Parathyroid adenoma (tissue), 2 donors: ENCODE data around the gene PRKAR2B.
"Not testable (repeated sequence)": the region's sequence is repeated elsewhere in the genome, so short reads cannot be mapped to it uniquely, and the experiment has no call there.

ENCODE experiments used
- H2AFZ ChIP-seq: fragments of 300-600 bp; sonication (generic); one replicate; pipeline ENCODE4 v1.7.0; 2017; ENCODE audit warnings: antibody characterized with exemption, mild to moderate bottlenecking
- H3K27ac ChIP-seq: fragments of 300-600 bp; sonication (generic); one replicate; pipeline ENCODE4 v1.7.0; 2017
- H3K27me3 ChIP-seq: fragments of 300-600 bp; sonication (generic); one replicate; pipeline ENCODE4 v1.7.0; 2017; ENCODE audit warnings: low read length; ENCODE audit not compliant: control insufficient read depth, insufficient read depth
- H3K36me3 ChIP-seq: fragments of 300-600 bp; sonication (generic); one replicate; pipeline ENCODE4 v1.7.0; 2017; ENCODE audit warnings: low read length; ENCODE audit not compliant: control insufficient read depth, insufficient read depth
- H3K4me1 ChIP-seq: fragments of 300-600 bp; sonication (generic); one replicate; pipeline ENCODE4 v1.7.0; 2017; ENCODE audit warnings: control low read depth
- H3K4me2 ChIP-seq: fragments of 300-600 bp; sonication (generic); one replicate; pipeline ENCODE4 v1.7.0; 2017; ENCODE audit warnings: low read length
- H3K4me3 ChIP-seq: fragments of 300-600 bp; sonication (generic); one replicate; pipeline ENCODE4 v1.7.0; 2017; ENCODE audit warnings: low read depth, low read length
- H3K79me2 ChIP-seq: fragments of 300-600 bp; sonication (generic); one replicate; pipeline ENCODE4 v1.7.0; 2017; ENCODE audit warnings: control low read depth
- H3K9ac ChIP-seq: fragments of 300-600 bp; sonication (generic); one replicate; pipeline ENCODE4 v1.7.0; 2017; ENCODE audit warnings: mild to moderate bottlenecking
- H3K9me3 ChIP-seq: fragments of 300-600 bp; sonication (generic); one replicate; pipeline ENCODE4 v1.7.0; 2017; ENCODE audit warnings: low read length; ENCODE audit not compliant: control insufficient read depth
- TF ChIP-seq, protein P1 (sequence below): fragments of 300-600 bp; sonication (generic); IDR thresholded peaks from one replicate; pipeline ENCODE4 v1.7.0; 2017; ENCODE audit warnings: antibody characterized with exemption, mild to moderate bottlenecking
- donor health status: primary hyperparathyroidism.

The PRKAR2B gene

GRCh38 chr7:107090457-107090856 is 46.0 kb downstream of the PRKAR2B start:
- TF ChIP-seq, protein P1, sequence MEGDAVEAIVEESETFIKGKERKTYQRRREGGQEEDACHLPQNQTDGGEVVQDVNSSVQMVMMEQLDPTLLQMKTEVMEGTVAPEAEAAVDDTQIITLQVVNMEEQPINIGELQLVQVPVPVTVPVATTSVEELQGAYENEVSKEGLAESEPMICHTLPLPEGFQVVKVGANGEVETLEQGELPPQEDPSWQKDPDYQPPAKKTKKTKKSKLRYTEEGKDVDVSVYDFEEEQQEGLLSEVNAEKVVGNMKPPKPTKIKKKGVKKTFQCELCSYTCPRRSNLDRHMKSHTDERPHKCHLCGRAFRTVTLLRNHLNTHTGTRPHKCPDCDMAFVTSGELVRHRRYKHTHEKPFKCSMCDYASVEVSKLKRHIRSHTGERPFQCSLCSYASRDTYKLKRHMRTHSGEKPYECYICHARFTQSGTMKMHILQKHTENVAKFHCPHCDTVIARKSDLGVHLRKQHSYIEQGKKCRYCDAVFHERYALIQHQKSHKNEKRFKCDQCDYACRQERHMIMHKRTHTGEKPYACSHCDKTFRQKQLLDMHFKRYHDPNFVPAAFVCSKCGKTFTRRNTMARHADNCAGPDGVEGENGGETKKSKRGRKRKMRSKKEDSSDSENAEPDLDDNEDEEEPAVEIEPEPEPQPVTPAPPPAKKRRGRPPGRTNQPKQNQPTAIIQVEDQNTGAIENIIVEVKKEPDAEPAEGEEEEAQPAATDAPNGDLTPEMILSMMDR, result no peak
- Histone ChIP-seq H2AFZ (no peak overlapping the region), H3K79me2 (peaks cover 10% of the 10 kb centered on the region), H3K36me3 (no peaks in the 10 kb centered on the region), H3K4me1 (peaks cover 8% of the 10 kb centered on the region), H3K4me3 (no peak overlapping the region), H3K9me3 (no peaks in the 10 kb centered on the region), H3K4me2 (no peak overlapping the region), H3K9ac (no peak overlapping the region), H3K27me3 (no peaks in the 10 kb centered on the region), H3K27ac (no peak overlapping the region)

- H3K9ac ChIP-seq, result no peak overlapping the region
- peaks cover 16% of the 10 kb centered on the region for H3K79me2 ChIP-seq
- H3K36me3 ChIP-seq, result no peaks in the 10 kb centered on the region
- no peaks in the 10 kb centered on the region for H3K9me3 ChIP-seq
- H3K27ac ChIP-seq, result no peak overlapping the region
- no peak overlapping the region for H2AFZ ChIP-seq
- H3K27me3 ChIP-seq, result no peaks in the 10 kb centered on the region
- no peak overlapping the region for H3K4me2 ChIP-seq
- TF ChIP-seq, protein P1, result no peak
- H3K4me3 ChIP-seq, result no peak overlapping the region
- H3K4me1 ChIP-seq, result peaks cover 8% of the 10 kb centered on the region
Measured at GRCh38 chr7:107091306-107091705, 46.8 kb downstream of the PRKAR2B start.

GRCh38 chr7:107093671-107094070 is 49.2 kb downstream of the PRKAR2B start:
- not testable (repeated sequence) for H2AFZ ChIP-seq, H3K4me2 ChIP-seq, H3K27me3 ChIP-seq, H3K9me3 ChIP-seq, H3K9ac ChIP-seq, H3K27ac ChIP-seq, H3K36me3 ChIP-seq, H3K4me1 ChIP-seq, H3K4me3 ChIP-seq
- peaks cover 29% of the 10 kb centered on the region for H3K79me2 ChIP-seq

GRCh38 chr7:107099154-107099553 is 54.6 kb downstream of the PRKAR2B start:
- not testable (repeated sequence) for H3K27me3 ChIP-seq, H2AFZ ChIP-seq, H3K27ac ChIP-seq, H3K4me1 ChIP-seq, H3K9me3 ChIP-seq, H3K4me2 ChIP-seq, H3K36me3 ChIP-seq, H3K4me3 ChIP-seq, H3K9ac ChIP-seq
- peaks cover 51% of the 10 kb centered on the region for H3K79me2 ChIP-seq

DNA sequence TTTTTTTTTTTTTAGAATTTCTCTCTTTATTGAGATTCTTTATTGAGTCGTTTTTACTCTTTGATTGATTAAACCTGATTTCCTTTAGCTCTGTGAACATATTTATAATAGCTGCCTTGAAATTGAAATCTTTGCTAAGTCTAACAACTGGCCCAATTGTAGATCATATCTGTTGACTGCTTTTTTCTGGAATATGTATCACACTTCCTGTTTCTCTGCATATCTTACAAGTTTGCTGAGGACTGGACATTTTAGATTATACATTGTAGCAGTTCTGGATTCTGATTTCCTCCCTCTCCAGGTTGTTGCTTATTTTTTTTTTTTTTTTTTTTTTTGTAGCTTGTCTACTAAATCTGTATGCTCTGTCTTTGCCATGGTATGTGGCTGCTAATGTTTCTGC is 56.3 kb downstream of the PRKAR2B start:
- TF ChIP-seq, protein P1, result no peak
- no peaks in the 10 kb centered on the region for H3K36me3 ChIP-seq

GRCh38 chr7:107103369-107103768 is 58.9 kb downstream of the PRKAR2B start:
- Histone ChIP-seq H3K4me2 (no peak overlapping the region), H3K27ac (no peak overlapping the region), H3K27me3 (no peaks in the 10 kb centered on the region), H3K9ac (no peak overlapping the region), H3K4me1 (no peaks in the 10 kb centered on the region), H3K9me3 (no peaks in the 10 kb centered on the region), H3K4me3 (no peak overlapping the region), H2AFZ (no peak overlapping the region), H3K36me3 (no peaks in the 10 kb centered on the region), H3K79me2 (peaks cover 28% of the 10 kb centered on the region)
- TF ChIP-seq, protein P1, result no peak

More for the DNA sequence above, 56.3 kb downstream of the PRKAR2B start:
- no peak overlapping the region for H3K4me2 ChIP-seq
- no peaks in the 10 kb centered on the region for H3K9me3 ChIP-seq
- no peak overlapping the region for H2AFZ ChIP-seq
- no peak overlapping the region for H3K9ac ChIP-seq
- H3K4me3 ChIP-seq, result no peak overlapping the region
- H3K27ac ChIP-seq, result no peak overlapping the region
- no peaks in the 10 kb centered on the region for H3K4me1 ChIP-seq
- peaks cover 40% of the 10 kb centered on the region for H3K79me2 ChIP-seq
- no peaks in the 10 kb centered on the region for H3K27me3 ChIP-seq
